K562 (cell line): ENCODE data around the gene GPD2. TPM values are rescaled to one million over a fixed set of nuclear protein-coding genes. Genes with fewer than 3 reads are reported as not detected.
A peak's percentile ranks its signal among the peaks of the same experiment; 100 is the strongest.

ENCODE experiments used
- ATAC-seq: fragments of 200-7000 bp; cut with Tn5 transposase; 3 replicates; pipeline ENCODE4 v1.9.1; 2020; ENCODE audit warnings: moderate library complexity
- BruUV-seq: library from RNA; stranded (reverse); fragments of 400-500 nt; replicated peaks from 2 replicates; lab custom pipeline; 2021; lab: Mats Ljungman, UMichigan
- CTCF ChIA-PET: fragments of 300-600 bp; formaldehyde crosslinking; extraction: SDS; loops from one replicate; lab custom pipeline; 2021; ENCODE audit warnings: low intra/inter-chr PET ratio; lab: Yijun Ruan, JAX
- POLR2A ChIA-PET: fragments of 300-600, 350-650 bp; sonication (Branson Sonifier 250); formaldehyde crosslinking; extraction: SDS; loops from one replicate; lab custom pipeline; 2021; ENCODE audit warnings: antibody characterized with exemption, inconsistent platforms; lab: Yijun Ruan, JAX
- DNase-seq, 4 experiments: peaks; one replicate each; pipeline versions ENCODE4 v3.0.0 to v3.0.0-alpha.2; 2011 to 2018; ENCODE audit warnings: low spot score in 3 of 4, mixed read lengths in 3 of 4; ENCODE audit errors: extremely low read depth in 1 of 4
- FAIRE-seq: peaks from 2 replicates; lab custom pipeline; 2011; peaks lifted over from hg19 to GRCh38; lab: Jason Lieb, UNC
- H2AFZ ChIP-seq: 2 replicates; pipeline ENCODE4 v1.6.0; 2011; ENCODE audit warnings: low read depth, low read length, control low read depth, inconsistent platforms
- H3K27ac ChIP-seq: fragments of 200-600 bp; 3 replicates; pipeline ENCODE4 v1.8.0; 2011; ENCODE audit warnings: low read depth, mild to moderate bottlenecking, control low read depth, inconsistent platforms, low read length, moderate library complexity, mixed read lengths; ENCODE audit errors: extremely low read depth
- H3K27me3 ChIP-seq, 2 experiments: fragments of 300-600 bp in 1 of 2; 2 replicates in 1 of 2; 3 replicates in 1 of 2; pipeline versions ENCODE4 v1.6.0 to v1.8.0; 2011; ENCODE audit warnings: inconsistent platforms in 2 of 2, low read length in 2 of 2, mild to moderate bottlenecking in 1 of 2, mixed read lengths in 1 of 2, moderate library complexity in 1 of 2; ENCODE audit not compliant: control insufficient read depth in 2 of 2, insufficient read depth in 2 of 2
- H3K36me3 ChIP-seq: fragments of 300-600 bp; 3 replicates; pipeline ENCODE4 v1.8.0; 2011; ENCODE audit warnings: mild to moderate bottlenecking, low read length, inconsistent platforms; ENCODE audit not compliant: control insufficient read depth, insufficient read depth
- H3K4me1 ChIP-seq, 2 experiments: fragments of 200-600 bp in 1 of 2; replicated peaks in 1 of 2; 2 replicates in 1 of 2; 3 replicates in 1 of 2; pipeline versions ENCODE4 v1.5.1 to v1.8.0; 2011; ENCODE audit warnings: inconsistent platforms in 2 of 2, low read length in 2 of 2, mild to moderate bottlenecking in 1 of 2, mixed read lengths in 1 of 2, moderate library complexity in 1 of 2; ENCODE audit not compliant: control insufficient read depth in 2 of 2, insufficient read depth in 2 of 2
- H3K4me2 ChIP-seq: 2 replicates; pipeline ENCODE4 v1.6.1; 2011; ENCODE audit warnings: low read length, control low read depth, inconsistent platforms, mixed read lengths; ENCODE audit not compliant: insufficient read depth
- H3K4me3 ChIP-seq: fragments of 200-600 bp; sonication (generic), shearing (Covaris generic); 2 replicates; pipeline ENCODE4 v1.5.1; 2016; ENCODE audit warnings: control low read depth, inconsistent platforms
- H3K79me2 ChIP-seq: fragments of 200-600 bp; 3 replicates; pipeline ENCODE4 v1.8.0; 2011; ENCODE audit warnings: low read length, inconsistent platforms; ENCODE audit not compliant: control insufficient read depth, insufficient read depth
- H3K9ac ChIP-seq, 2 experiments: 2 replicates each; pipeline versions ENCODE4 v1.6.0 to v1.6.1; 2011; ENCODE audit warnings: low read depth in 2 of 2, low read length in 2 of 2, control low read depth in 1 of 2, inconsistent platforms in 1 of 2, mild to moderate bottlenecking in 1 of 2, mixed read lengths in 1 of 2; ENCODE audit not compliant: insufficient read depth in 1 of 2
- H3K9me1 ChIP-seq: one replicate; pipeline ENCODE4 v1.6.0; 2011; ENCODE audit warnings: inconsistent platforms, mild to moderate bottlenecking, low read length, moderate library complexity; ENCODE audit not compliant: control insufficient read depth, insufficient read depth
- H3K9me3 ChIP-seq: replicated peaks from 2 replicates; pipeline ENCODE4 v1.5.1; 2011; ENCODE audit warnings: low read depth, low read length, inconsistent platforms; ENCODE audit not compliant: control insufficient read depth, insufficient read depth
- H4K20me1 ChIP-seq: replicated peaks from 2 replicates; pipeline ENCODE4 v1.6.1; 2011; ENCODE audit warnings: low read length, inconsistent platforms, mixed read lengths; ENCODE audit not compliant: control insufficient read depth, insufficient read depth
- HDAC1 ChIP-seq, 2 experiments: fragments of 450-650 bp; IDR thresholded peaks; 2 replicates each; pipeline ENCODE4 v1.6.1; 2016 to 2017; ENCODE audit warnings: inconsistent platforms in 1 of 2, mild to moderate bottlenecking in 1 of 2, moderate library complexity in 1 of 2
- MEIS2 ChIP-seq: fragments of 450-650 bp; IDR thresholded peaks from 2 replicates; pipeline ENCODE4 v1.6.1; 2014; ENCODE audit warnings: mild to moderate bottlenecking; ENCODE audit not compliant: partially characterized antibody
- MTA2 ChIP-seq: fragments of 450-650 bp; IDR thresholded peaks from 2 replicates; pipeline ENCODE4 v1.6.1; 2016; ENCODE audit warnings: low read depth
- ZNF143 ChIP-seq: sonication (generic); formaldehyde crosslinking; IDR thresholded peaks from 2 replicates; pipeline ENCODE4 v1.9.0; 2022; ENCODE audit warnings: mild to moderate bottlenecking, missing genetic modification reagents
- ZNF384 ChIP-seq: IDR thresholded peaks from 2 replicates; pipeline ENCODE4 v1.6.1; 2012; ENCODE audit warnings: low read depth, low read length, improper control_type of control experiment
- WGBS: fragments of 100-300 bp; shearing (Covaris generic); methylation state at CpG from one replicate; pipeline ENCODE4 v1.1.6; 2016; ENCODE audit warnings: low coverage, mixed read lengths; ENCODE audit not compliant: insufficient coverage; ENCODE audit errors: missing lambda C conversion rate; 5-methylcytosine and 5-hydroxymethylcytosine counted together
- in situ Hi-C: fragments of 300-500 bp; cut with MboI; formaldehyde crosslinking; loops from 4 replicates; pipeline ENCODE4 v1.15.0; 2018; ENCODE audit warnings: inconsistent platforms, mixed read lengths
- intact Hi-C: fragments of 100-400 bp; cut with micrococcal nuclease; formaldehyde crosslinking; loops from 2 replicates; pipeline ENCODE4 v1.14.2; 2022
- polyA plus RNA-seq, 8 experiments: library from polyadenylated mRNA; depleted of rRNA in 4 of 8; stranded (reverse) in 5 of 8; unstranded in 3 of 8; fragments of >200 nt; fragmentation: Nextera tagmentation in 2 of 8; fragmentation: Illumina TruSeq in 1 of 8; extraction: Ambion mirVana in 2 of 8; extraction: Trizol in 1 of 8; gene quantifications; 2 replicates each; pipeline versions ENCODE4 v1.2.1 to v1.2.3, GENCODE V29; 2011 to 2014; ENCODE audit warnings: inconsistent platforms in 1 of 8, missing spikeins in 1 of 8
- total RNA-seq, 7 experiments: library from RNA; depleted of rRNA in 6 of 7; stranded (reverse); fragments of >200 nt in 6 of 7; fragmentation: Illumina TruSeq in 2 of 7; extraction: Trizol in 2 of 7; gene quantifications; 2 replicates each; pipeline versions ENCODE4 v1.2.1 to v1.2.3, GENCODE V29; 2011 to 2021; ENCODE audit warnings: low replicate concordance in 1 of 7
- TF ChIP-seq, protein P1 (sequence below): fragments of 450-650 bp; formaldehyde crosslinking; IDR thresholded peaks from 2 replicates; pipeline ENCODE4 v1.4.0; 2020; ENCODE audit warnings: mild to moderate bottlenecking, mixed read lengths
- TF ChIP-seq, protein P2 (sequence below), 2 experiments: IDR thresholded peaks in 1 of 2; conservative IDR thresholded peaks in 1 of 2; 2 replicates each; pipeline ENCODE4 v1.6.1; 2016; ENCODE audit warnings: low read depth in 2 of 2, mild to moderate bottlenecking in 1 of 2, missing compliant biosample characterization in 1 of 2, missing genetic modification characterization in 1 of 2, moderate library complexity in 1 of 2

Gene GPD2
- total and polyA plus RNA-seq, 9 of the 15 experiments (the other 6 are each of a cell fraction or from before 2014, with no cell fraction given) = 5.2 to 39.2 (median 19.0) TPM

DNA sequence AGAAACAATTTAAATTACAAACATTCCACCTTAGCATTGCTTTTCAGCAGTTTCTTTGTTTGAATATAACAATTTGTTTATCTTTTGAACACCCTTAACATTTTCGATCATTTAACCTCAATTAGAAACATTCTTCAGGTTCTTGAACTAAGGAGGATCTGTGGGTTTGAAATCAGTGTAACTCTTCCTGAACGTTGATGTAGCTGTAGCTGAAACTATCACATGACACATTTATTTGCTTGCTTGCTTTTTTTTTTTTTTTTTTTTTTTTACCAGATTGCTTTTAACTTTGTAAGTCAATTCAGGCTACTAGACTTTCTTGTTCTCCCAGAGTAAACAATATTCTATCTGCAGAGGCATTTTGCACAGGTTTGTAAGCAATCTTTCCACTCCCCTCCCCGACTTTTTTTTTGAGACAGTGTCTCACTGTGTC lies 47.6 kb downstream of the GPD2 start:
- TF ChIP-seq, protein P1, sequence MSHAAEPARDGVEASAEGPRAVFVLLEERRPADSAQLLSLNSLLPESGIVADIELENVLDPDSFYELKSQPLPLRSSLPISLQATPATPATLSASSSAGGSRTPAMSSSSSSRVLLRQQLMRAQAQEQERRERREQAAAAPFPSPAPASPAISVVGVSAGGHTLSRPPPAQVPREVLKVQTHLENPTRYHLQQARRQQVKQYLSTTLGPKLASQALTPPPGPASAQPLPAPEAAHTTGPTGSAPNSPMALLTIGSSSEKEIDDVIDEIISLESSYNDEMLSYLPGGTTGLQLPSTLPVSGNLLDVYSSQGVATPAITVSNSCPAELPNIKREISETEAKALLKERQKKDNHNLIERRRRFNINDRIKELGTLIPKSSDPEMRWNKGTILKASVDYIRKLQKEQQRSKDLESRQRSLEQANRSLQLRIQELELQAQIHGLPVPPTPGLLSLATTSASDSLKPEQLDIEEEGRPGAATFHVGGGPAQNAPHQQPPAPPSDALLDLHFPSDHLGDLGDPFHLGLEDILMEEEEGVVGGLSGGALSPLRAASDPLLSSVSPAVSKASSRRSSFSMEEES (CRISPR knock-in tag) = 0 out of 2 replicates have a peak, but pooled peaks have one; percentile 56
- TF ChIP-seq MTA2 (no peak), HDAC1 (IDR thresholded peaks at IDR 0.05) (no peak), ZNF384 (0 out of 2 replicates have a peak, but pooled peaks have one; percentile 36)
- intact Hi-C loops (no loop called here), in situ Hi-C loops (no loop called here)
- Histone ChIP-seq H3K27ac (no peak overlapping the region), H3K9me1 (no peaks in the 10 kb centered on the region), H3K27me3 (no peaks in the 10 kb centered on the region), H4K20me1 (no peaks in the 10 kb centered on the region), H3K79me2 (no peaks in the 10 kb centered on the region), H3K9me3 (no peaks in the 10 kb centered on the region), H3K4me2 (no peak overlapping the region), H3K4me1 (no peaks in the 10 kb centered on the region), H3K9ac (no peak overlapping the region), H2AFZ (no peak overlapping the region), H3K4me3 (no peak overlapping the region), H3K36me3 (no peaks in the 10 kb centered on the region)
- no peak for FAIRE-seq
- DNase-seq = no peak
- no TSS peak for BruUV-seq
- ChIA-PET POLR2A (no interaction called here), CTCF (no interaction called here)
- no peak for ATAC-seq
- WGBS = 23% methylated on average over 3 of the region's 3 CpGs

DNA sequence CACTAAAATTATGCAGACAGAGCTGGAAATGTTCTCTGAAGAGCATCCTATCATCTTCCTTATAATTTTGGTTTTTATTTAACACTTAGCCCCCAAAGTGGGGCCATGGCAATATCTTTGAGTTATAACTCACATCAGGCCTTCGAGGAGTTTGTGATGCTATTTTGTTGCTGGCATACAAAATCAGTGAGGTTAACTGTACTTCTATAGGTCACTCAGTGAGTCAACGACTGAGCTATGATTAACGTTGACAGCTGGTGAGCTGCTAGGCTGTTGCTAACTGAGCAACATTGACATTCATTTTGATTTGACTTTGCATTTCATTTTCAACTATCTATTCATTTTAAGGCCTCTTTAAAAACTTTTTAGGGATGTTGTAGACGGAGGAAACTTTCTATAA lies 50.0 kb downstream of the GPD2 start:
- ATAC-seq (no peak), FAIRE-seq (no peak), DNase-seq (no peak)
- Histone ChIP-seq H3K4me3 (no peak overlapping the region), H2AFZ (no peak overlapping the region), H4K20me1 (no peaks in the 10 kb centered on the region), H3K9me3 (no peaks in the 10 kb centered on the region), H3K4me2 (no peak overlapping the region), H3K27me3 (no peaks in the 10 kb centered on the region), H3K9me1 (no peaks in the 10 kb centered on the region), H3K9ac (no peak overlapping the region), H3K79me2 (no peaks in the 10 kb centered on the region), H3K4me1 (no peaks in the 10 kb centered on the region), H3K36me3 (no peaks in the 10 kb centered on the region), H3K27ac (no peak overlapping the region)
- ChIA-PET POLR2A (interaction anchor here (0.7 to 1.9 kb wide), 3 partner anchors 17 to 37 kb away, joined by 3 to 4 read pairs (median 3); no protein-coding TSS in a partner anchor), CTCF (no interaction called here)
- in situ Hi-C loops (no loop called here), intact Hi-C loops (no loop called here)
- BruUV-seq = no TSS peak
- TF ChIP-seq, protein P2, sequence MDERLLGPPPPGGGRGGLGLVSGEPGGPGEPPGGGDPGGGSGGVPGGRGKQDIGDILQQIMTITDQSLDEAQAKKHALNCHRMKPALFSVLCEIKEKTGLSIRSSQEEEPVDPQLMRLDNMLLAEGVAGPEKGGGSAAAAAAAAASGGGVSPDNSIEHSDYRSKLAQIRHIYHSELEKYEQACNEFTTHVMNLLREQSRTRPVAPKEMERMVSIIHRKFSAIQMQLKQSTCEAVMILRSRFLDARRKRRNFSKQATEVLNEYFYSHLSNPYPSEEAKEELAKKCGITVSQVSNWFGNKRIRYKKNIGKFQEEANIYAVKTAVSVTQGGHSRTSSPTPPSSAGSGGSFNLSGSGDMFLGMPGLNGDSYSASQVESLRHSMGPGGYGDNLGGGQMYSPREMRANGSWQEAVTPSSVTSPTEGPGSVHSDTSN (CRISPR knock-in tag; IDR thresholded peaks at IDR 0.05; ENCODE audit: low read depth) = no peak
- TF ChIP-seq, protein P2 (tag; conservative IDR thresholded peaks at IDR 0.05; ENCODE audit: low read depth) = peak; percentile 52
- TF ChIP-seq ZNF143 (no peak), MEIS2 (peak; percentile 44)
- WGBS = 13% methylated on average over 4 of the region's 4 CpGs
